A172 (cell line): ENCODE results near the gene DMBX1. TPM values are rescaled to one million over a fixed set of nuclear protein-coding genes. Genes with fewer than 3 reads are reported as not detected.

ENCODE experiments used
- DNase-seq: peaks from one replicate; pipeline ENCODE4 v3.0.0-alpha.2; 2015; ENCODE audit warnings: low spot score
- total RNA-seq: library from RNA; depleted of rRNA; stranded (reverse); fragments of >200 nt; shearing (Covaris generic); gene quantifications from 2 replicates; pipeline ENCODE4 v1.2.3, GENCODE V29; 2014

Gene DMBX1
- total RNA-seq, 1 experiment from 2014 or later = 1.3 TPM

DNA sequence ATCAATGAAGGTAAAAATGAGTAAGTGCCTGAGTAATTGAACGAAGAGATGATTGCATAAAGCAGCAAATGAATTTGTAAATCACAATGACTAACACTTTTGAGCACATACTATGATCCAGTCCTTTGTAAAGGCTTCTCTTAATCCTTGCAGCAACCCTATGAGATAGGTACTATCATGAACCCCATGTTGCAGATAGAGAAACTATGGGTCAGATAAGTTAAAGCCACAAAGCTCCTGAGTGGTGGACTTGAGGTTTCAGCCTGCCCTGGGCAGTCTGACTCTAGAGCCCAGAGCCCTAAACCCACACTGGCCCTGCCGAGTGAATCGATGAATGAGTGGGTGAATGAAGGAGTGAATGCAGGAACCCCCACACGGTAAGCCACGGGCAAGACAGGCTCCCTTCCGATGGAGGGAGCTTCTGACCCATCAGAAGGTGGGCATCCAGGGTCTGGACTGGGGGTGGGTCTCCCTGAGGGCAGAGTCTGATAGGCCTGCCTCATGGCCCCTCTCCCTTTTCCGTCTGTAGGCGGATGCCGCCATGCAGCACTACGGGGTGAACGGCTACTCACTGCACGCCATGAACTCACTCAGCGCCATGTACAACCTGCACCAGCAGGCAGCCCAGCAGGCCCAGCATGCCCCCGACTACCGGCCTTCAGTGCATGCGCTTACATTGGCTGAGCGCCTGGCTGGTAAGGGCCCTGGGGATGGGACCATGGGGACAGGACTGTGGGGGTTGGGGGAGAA, 17.0 kb downstream of the DMBX1 start:
- no peak for DNase-seq

DNA sequence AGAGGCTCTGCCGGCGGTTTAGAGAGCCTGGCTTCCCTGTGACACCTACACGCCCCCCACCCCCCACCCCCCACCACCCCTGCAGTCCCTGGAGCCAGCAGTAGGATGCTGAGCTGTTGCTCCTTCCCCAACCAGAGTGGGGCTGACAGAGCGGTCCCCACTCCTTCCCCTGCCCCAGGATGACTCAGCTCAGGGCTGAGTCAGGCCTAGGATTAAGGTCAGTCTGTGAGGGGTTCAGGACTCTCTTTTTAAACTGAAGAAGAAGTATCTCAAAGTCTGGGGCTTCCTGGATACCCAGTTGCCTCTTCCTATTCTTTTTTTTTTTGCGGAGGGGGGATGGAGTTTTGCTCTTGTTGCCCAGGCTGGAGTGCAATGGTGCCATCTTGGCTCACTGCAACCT, 19.1 kb downstream of the DMBX1 start:
- no peak for DNase-seq

DNA sequence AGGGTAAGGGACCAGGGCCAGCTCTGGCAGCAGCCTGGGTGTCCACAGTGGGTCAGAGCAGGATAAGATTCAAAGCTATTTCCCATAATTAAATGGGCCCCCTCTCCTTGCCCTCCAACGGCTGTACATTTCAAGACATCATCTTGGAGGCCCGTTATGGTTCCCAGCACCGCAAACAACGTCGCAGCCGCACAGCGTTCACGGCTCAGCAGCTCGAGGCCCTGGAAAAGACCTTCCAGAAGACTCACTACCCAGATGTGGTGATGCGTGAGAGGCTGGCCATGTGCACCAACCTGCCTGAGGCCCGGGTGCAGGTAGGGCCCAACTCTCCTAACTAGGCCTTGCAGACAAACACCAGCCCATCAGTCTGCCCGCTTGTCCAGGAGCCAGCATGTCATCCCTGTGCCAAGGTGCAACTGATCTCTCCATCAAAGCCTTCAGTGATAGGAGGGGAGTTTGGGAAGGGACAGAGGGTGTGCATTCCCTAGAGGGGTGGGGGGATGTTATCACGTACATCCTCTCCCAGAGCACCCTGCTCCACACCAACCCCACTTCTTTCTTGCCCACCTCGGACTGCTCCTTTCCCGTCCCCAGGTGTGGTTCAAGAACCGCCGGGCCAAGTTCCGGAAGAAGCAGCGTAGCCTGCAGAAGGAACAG, 20.8 kb downstream of the DMBX1 start:
- DNase-seq = no peak

DNA sequence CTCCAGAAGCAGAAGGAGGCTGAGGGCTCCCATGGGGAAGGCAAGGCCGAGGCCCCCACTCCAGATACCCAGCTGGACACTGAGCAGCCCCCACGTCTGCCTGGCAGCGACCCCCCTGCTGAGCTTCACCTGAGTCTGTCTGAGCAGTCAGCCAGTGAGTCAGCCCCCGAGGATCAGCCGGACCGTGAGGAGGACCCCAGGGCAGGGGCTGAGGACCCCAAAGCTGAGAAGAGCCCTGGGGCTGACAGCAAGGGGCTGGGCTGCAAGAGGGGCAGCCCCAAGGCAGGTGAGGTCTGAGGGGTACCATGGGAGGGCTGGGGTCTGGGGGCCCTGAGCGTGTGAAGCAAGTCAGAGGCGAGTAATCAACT, 21.3 kb downstream of the DMBX1 start:
- no peak for DNase-seq

DNA sequence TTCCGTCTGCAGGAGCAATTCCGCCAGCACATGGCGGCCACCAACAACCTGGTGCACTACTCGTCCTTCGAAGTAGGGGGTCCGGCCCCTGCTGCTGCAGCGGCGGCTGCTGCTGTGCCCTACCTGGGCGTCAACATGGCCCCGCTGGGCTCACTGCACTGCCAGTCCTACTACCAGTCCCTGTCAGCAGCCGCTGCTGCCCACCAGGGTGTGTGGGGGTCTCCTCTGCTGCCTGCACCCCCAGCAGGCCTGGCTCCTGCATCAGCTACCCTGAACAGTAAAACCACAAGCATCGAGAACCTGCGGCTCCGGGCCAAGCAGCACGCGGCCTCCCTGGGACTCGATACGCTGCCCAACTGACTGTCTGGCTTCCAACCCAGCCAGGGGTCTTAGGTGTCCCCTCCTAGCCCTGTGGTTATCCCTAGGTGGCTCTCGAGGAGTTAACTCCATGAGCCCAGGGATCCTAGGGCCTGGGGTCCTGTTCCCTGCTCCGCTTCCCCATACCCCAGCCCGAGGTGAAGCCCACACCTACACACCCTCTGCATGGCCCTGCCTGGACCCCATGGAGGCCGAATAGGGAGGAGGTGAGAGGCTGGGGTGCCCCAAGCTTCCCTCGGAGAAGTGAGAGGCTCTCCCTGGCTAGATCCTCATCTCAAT, 22.6 kb downstream of the DMBX1 start:
- no peak for DNase-seq

DNA sequence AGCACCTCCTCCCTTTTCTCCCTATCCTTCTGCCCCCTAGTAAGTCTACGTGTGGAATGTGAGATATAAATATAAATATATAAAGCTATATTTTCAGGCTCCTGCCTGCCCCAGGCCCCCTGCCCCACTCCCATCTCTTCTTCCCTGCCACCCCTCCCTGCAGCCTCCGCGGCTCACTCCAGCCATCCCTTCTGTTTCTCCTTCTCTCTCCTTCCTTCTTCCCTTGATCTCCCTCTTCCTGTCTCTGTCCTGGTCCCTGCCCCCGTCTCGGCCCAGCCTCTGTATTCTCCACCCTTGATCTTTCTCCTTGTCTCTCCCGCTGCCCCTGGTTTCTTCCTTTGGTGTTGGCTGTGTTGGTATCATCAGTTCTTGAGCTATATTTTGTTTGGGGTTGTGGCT, 23.2 kb downstream of the DMBX1 start:
- DNase-seq = no peak

DNA sequence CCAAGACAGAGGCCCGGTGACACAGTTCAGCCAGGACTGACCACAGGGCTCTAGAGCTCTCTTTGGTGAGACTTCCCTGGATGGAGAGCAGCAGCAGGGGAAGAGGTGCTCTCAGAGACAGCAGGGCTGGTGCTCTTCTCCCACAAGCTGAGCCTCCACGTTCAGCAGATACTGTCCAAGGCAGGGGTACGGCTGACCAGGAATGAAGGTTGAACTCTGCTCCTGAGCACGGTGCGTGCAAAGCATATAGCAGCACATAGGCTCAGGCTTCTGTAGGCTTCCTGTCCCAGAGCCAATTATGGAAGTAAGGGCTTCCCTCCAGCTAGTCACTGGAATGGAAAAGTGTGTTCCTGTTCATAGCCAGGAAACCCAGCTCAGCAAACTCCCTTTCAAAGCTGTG, 23.9 kb downstream of the DMBX1 start:
- DNase-seq = no peak

DNA sequence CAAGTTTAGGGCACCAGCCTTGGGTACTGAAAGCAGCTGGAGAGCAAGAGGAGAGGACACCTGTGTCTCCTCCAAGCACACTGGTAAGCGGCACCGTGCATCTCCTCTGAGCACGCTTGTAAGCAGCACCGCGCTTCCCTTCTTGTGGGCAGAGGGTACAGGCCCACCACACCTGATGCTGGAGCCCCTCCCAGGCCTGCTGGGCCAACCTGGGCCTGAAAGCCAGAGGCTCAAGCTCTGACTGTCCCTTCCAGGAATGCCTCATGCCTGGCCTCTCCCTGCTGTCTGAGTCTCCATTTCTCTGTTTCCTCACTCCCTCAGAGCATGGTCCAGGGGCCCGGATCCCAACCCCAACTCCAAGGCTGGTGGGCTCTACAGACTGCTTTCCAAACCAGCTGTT, 25.9 kb downstream of the DMBX1 start:
- no peak for DNase-seq

DNA sequence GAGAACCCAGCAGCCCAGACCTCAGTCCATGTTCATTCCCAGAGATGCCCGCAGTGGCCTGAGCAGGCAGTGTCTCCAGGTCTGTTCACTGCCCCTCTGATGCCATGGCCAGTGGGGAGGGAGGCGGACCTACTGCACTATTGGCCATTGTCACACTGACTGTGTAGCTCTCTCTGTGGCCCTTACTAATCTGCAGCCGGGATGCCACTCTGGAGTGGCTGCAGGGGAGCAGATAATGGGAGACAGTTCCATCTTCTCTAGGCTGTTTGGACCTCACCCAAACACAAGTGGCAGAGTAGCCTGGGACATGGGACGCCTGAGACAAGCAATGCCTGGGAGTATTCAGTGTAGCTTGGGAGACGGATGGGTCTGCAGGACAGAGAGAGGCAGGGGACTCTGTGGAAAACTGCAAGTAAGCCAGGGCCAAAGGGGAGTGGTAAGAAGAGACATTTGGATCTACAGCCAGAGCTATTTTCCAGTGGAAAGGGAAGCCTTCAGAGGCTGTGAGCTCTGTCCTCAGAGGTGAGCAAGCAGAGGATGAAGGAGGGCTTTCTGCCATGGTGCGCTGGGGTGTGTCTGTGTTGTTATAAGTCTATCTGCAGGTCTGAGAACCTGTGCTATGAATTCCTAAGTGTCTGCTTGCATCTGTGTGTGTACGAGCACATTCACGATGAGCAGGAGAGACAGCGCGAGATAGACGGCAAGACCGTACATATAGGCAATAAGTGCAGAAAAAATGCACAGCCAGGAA, 26.7 kb downstream of the DMBX1 start:
- DNase-seq = no peak

DNA sequence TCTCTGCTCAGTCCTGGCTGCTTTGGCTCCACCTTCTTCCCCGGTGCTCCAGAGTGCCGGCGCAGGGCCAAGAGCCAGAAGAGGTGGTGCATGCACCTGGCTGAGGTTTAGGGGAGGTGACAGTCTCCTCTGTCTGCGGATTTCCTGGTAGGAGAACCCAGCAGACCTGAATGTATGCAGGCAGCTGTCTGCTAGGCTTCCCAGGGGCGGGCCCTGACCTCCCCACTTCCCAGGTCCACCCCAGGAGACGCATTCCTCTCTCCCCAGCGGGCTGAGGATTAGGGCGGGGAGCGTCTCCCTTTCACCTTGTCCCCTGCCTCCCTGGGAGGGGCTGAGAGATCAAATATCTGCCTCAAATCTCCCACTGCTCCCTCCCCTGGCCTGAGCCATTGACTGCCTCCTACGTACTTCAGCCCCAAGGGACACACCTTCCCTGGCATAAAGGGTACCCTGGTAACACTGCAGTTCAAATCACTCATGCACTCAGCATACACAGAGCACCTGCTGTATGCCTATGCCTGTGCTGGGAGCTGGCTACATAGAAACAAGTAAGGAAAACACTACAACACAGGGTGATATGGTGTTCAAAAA, 27.5 kb downstream of the DMBX1 start:
- peak; percentile 36 for DNase-seq

DNA sequence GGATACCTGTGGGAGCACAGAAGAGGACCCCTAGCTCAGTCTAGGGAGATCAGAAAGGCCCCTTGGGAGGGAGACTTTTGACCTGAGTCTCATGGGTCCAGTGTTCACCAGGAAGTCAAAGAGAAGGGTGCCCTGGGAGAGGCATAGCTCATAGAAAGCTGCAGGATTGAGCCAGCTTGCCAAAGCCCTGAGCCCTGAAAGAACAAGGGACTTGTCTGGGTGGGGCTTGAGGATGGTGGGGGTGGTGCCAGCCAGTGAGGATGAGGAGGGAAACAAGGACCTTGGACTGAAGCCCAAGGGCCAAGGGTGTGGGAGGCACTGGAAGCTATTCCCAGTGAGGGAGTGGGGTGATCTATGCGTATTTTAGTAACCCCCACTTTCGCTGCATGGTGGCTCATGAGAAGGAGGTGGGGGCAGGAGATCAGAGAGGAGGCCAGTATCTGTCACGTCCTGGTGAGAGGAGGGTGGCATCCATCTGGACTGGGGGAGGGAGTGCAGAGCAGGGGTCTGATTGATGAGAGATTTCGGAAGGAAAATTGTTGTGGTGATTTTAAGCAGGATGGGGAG, 28.4 kb downstream of the DMBX1 start:
- no peak for DNase-seq

DNA sequence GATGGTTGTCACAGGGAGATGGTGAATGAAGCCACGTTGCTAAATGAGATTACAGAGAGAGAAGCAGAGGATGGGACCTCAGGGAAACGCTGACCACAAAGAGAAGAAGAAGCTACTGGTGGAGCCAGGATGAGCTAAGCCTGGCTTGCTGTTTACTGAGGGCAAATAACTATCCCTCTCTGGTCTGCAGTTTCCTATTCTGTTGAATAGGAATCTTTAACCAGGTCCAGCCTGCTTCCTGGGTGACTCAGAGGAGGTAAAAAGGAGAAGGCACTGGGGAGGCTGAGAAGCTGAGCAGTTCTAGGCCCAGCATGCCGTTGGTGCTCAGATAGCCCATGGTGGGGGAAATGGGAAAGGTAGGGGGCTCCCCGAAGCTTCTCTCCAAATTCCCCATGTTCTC, 29.6 kb downstream of the DMBX1 start:
- DNase-seq = no peak

DNA sequence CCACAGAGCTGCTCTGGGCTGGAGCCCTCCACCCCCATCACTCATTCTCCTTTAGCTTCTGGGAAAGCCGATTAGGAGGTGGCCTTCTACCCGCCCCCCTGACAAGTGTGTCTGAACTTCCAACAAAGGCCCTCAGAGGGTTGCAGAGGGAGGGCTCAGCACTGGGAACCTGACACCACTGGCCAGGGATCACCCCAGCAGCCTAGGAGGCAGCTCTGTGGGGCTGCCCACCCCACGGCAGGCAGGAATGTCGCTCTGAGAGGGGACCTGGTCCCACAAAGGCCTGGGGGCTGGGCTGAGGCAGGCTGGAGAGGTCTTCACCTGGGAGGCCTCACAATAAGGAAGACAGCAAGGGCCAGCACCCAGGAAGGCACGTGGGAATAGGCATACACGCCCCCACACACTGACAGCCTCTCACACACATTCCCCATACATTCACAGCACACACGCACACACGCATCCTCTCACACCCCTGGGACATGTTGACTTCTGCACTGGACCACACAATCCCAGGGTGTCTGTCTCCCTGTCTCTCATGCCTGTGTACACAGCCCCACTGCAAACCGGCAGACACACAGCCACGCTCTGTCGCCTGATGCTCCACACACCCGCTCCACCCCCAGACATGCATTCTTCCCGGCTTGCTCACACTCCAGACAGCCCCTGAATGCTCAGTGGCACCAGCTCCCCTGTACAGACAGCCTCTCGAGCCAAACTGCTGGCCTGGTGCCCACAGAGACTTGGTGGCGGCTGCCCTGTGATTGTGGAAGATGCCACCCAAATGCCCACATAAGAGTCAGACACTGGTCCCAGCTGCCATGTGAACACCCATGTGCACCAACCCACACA, 30.7 kb downstream of the DMBX1 start:
- peak; percentile 81 for DNase-seq

DNA sequence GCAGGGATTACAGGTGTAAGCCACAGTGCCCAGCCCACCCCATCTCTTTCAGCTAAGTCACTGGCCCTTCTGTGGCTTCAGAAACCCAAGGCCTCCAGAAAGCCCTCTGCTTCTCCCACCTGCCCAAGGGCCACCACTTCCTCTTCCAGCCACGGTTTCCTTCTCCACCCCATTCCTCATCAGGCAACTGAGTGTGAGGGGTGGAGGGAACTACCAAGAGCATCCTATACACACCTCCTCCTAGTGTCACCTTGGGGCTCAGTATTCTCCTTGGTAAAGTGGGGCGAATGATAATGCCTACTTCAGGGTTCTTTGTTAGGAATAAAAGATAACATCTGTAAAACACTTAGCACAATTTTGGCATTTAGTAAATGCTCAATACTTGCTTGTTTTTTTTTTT, 31.8 kb downstream of the DMBX1 start:
- DNase-seq = no peak

DNA sequence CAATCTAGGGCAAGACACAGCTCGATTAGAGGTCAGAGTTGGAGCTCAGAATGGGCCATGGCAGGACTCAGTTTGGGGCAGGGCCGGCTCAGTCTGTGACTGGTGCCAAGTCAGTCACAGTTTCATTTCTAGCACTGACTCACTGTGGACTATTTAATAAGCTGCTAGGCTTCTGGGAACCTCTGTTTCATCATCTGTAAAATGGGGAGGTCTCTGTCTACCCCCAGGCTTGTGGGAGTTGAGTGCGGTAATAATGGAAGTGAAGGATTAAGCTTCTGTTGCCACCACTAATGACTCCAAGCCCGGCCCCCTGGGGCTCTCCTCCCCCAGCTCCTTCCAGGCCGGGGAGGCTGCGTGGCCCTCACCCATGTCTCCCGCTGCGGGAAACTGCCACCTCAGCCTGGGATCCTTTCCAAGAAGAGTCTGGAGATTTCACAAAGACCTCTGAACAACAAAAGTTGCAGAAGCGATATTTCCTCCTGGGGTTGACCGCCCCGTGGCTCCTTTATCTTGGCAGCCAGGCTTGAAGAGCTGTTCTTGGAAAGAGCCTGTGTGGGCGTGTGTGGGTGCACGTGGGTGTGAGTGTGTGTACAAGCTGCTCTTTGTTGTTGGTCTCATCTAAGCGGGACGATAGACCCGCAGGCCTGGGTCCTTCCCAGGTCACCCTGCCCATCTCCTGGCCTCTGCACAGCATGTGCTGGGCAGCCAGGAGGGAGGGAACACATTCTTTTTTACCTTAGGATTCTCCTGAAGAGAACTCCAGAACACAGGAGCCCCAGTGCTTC, 32.7 kb downstream of the DMBX1 start:
- DNase-seq = peak; percentile 88

DNA sequence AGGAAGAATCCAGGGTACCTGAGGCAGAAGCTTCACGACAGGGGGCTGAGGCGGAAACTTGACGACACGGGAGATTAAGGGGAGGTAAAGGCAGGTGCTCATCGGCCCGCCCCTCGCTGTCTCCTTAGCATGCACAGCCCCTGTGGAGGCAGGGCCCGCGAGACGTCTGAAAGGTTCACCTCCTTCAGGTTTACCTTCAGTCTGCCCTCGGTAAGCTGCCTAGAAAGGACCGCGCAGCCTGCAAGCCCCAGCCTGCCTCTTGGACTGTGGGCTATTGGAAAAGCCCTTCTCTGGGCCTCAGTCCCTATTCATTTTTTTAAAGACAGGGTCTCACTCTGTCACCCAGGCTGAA, 33.3 kb downstream of the DMBX1 start:
- no peak for DNase-seq

DNA sequence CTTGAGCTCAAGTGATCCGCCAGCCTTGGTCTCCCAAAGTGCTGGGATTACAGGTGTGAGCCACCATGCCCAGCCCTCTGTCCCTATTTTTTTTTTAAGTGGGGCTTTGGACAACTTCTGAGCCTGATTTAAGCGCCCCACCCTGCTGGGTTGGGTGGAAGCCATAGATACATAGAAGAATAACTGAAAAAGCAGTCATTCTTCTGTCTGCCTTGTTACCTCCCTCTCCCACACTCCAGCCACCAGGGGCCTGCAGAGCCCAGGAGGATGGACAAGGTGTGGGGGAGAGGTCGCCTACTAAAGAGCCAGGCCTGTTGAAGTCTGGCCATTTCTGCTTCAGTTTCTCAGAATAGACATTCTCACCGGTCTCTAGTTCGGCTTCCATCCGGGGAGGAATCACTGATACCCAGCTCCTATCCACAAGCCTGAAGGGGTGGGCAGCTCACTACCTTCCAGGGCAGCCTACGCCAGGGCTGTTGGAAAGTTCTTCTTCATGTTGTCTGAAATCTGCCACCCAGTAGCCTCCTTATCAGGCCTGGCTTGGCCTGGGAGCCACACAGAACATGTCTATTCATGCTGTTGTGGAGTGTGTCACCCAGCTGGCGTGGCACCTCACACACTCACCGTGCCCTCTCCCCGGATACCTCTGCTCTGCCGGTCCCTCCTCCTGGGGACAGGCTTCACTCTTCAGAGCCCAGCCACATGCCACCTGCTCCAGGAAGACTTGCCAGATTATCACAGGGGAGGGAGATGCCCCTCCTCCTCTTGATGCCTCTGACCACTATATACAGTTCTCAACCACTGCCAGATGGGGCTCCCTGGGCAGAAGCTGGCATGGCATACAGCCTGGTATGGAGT, 34.1 kb downstream of the DMBX1 start:
- DNase-seq = no peak

DNA sequence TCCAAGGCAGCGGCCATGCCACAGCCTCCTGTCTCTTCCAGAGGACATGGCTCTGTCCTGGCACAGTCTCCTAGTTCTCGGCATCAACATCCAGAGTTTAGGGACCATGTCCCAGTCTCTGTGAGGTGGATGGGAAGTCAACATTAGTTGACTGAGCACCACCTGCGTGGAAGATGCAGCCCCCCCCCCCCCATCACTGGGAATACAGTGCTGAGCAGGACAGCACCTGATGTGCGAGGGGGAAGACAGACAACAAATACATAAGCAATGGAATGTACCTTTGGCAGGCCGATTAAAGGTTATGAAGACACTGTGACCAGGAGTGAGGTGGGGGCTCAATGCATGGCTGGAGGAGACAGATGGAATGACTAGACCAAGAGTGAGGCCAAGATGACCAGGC, 35.2 kb downstream of the DMBX1 start:
- no peak for DNase-seq
